Heart right ventricle (tissue), 16 donors: ENCODE data around the gene CD4. TPM values are rescaled to one million over a fixed set of nuclear protein-coding genes. Genes with fewer than 3 reads are reported as not detected.

Source experiments
- ATAC-seq, 8 donors: fragments of 200-7000 bp; cut with Tn5 transposase; one replicate each; pipeline ENCODE4 v1.9.1; 2020; ENCODE audit warnings: mild to moderate bottlenecking in 8 of 8, moderate library complexity in 8 of 8, moderate number of reproducible peaks in 1 of 8
- DNase-seq, 2 donors: peaks; one replicate each; pipeline ENCODE4 v3.0.0-alpha.2; 2020
- H3K27ac ChIP-seq, 10 donors: fragments of 200-600 bp; sonication (generic) in 2 of 10; one replicate each; pipeline versions ENCODE4 v1.5.0 to v1.8.0; 2020 to 2022; ENCODE audit warnings: mild to moderate bottlenecking in 3 of 10
- H3K27me3 ChIP-seq, 7 donors: fragments of 200-600 bp; one replicate each; pipeline ENCODE4 v1.8.0; 2021 to 2022; ENCODE audit warnings: mild to moderate bottlenecking in 2 of 7
- H3K36me3 ChIP-seq, 9 donors: fragments of 200-600 bp; sonication (generic) in 1 of 9; one replicate each; pipeline versions ENCODE4 v1.5.0 to v1.8.0; 2020 to 2022; ENCODE audit warnings: mild to moderate bottlenecking in 2 of 9
- H3K4me1 ChIP-seq, 9 donors: fragments of 200-600 bp; sonication (generic) in 1 of 9; one replicate each; pipeline versions ENCODE4 v1.5.0 to v1.8.0; 2020 to 2022; ENCODE audit warnings: mild to moderate bottlenecking in 4 of 9
- H3K4me3 ChIP-seq, 10 donors: fragments of 200-600 bp; sonication (generic) in 2 of 10; one replicate each; pipeline versions ENCODE4 v1.5.0 to v1.8.0; 2020 to 2022; ENCODE audit warnings: mild to moderate bottlenecking in 7 of 10, moderate library complexity in 2 of 10
- H3K9me3 ChIP-seq, 11 donors: fragments of 200-600 bp in 10 of 11; sonication (generic) in 2 of 11; one replicate each; pipeline versions ENCODE4 v1.5.0 to v1.8.0; 2013 to 2022; ENCODE audit warnings: mild to moderate bottlenecking in 2 of 11, control low read depth in 1 of 11, moderate library complexity in 1 of 11
- WGBS, 2 donors: extraction: QIAGEN DNeasy Blood & Tissue Kit; methylation state at CpG; one replicate each; pipeline ENCODE4 v1.1.7; 2013; ENCODE audit warnings: inconsistent platforms in 1 of 2; 5-methylcytosine and 5-hydroxymethylcytosine counted together
- intact Hi-C, 10 donors: fragments of 100-400 bp; cut with DNase I; formaldehyde crosslinking; loops; one replicate each; pipeline versions ENCODE4 v1.11.1 to v1.14.2; 2022
- polyA plus RNA-seq, 2 donors: library from polyadenylated mRNA; stranded (reverse); fragments of 200-250 nt; gene quantifications; one replicate each; pipeline ENCODE4 v1.2.3, GENCODE V29; 2013
- total RNA-seq, 10 donors: library from RNA; stranded (reverse); fragmentation: NEBNext Ultra II Directional in 3 of 10; extraction: Animal tissue kit (Norgen Biotek cat#: 25700) in 3 of 10; gene quantifications; one replicate each; pipeline versions ENCODE4 v1.2.1 to v1.2.4, GENCODE V29; 2021 to 2023
- TF ChIP-seq, protein P1 (sequence below), 9 donors: fragments of 200-600 bp; sonication (generic) in 2 of 9; IDR thresholded peaks; one replicate each; pipeline versions ENCODE4 v1.5.0 to v1.8.0; 2021 to 2022; ENCODE audit warnings: antibody characterized with exemption in 9 of 9, mild to moderate bottlenecking in 5 of 9, moderate library complexity in 1 of 9
- donor health status: Arrhythmogenic right ventricular cardiomyopathy.
- donor health status: ischemic (EF 13 %, LVEDD 7.1; RV severe dilation, severe dysfunction).
- donor health status: healthy with polysubstance abuse.
- donor health status: DM: no; HTN: yes; CAD: no.
- donor health status: DM: no; HTN: no; CAD: no.
- donor health status: ischemic (EF 25% LVEDD 6.9; RV normal size, moderate dysfunction).
- donor health status: ischemic (EF 25% LVEDD 5.7; RV mildly dilated, moderate dysfunction).
- donor health status: healthy.
- donor health status: DM: yes; HTN: yes; CAD: no.
- donor health status: Ischemic cardiomyopathy.
- donor health status: ischemic (EF 35%, LVEDD 5.7; RV mildly dilated, moderate dysfunction).
- donor health status: nonischemic (EF 11% LVEDD 7.7; RV severe dilation, severe dysfunction).
- donor health status: DM: yes; HTN: yes; CAD: no.
- donor health status: PGD.
- donor health status: ischemic (EF 29% LVEDD 5.4; RV normal size, mild dysfunction).
- donor health status: nonischemic (EF 23%, LVEDD 6.1; RV moderate dilation, normal function).

CD4 gene
- total and polyA plus RNA-seq, 12 donors, result 2.6 to 44.3 (median 4.2) TPM

DNA sequence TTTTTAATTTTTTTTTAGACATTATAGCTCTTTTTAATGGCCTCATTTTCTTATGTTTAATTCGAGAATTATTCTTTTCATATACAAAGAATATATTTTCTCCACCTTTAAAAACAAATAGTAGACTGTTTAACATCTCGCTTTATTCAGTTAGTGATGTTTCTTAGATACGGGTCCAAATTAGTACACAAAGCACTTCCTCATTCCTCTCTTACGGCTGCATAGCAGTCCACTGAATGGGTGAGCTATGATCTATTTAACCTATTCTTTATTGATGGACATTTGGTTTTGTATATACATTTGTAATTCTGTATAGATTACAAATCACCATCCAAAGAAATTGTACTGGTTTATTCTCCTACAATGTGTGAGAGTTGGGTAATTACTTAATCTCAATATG lies 24.0 kb downstream of the CD4 start:
- H3K9me3 ChIP-seq, result no peaks in the 10 kb centered on the region
- DNase-seq, result no peak
- no peak overlapping the region for H3K4me3 ChIP-seq
- peaks cover 0 to 13% (median 0%) of the 10 kb centered on the region in 7 donors for H3K27me3 ChIP-seq
- 69 to 77% methylated on average over 4 of the region's 4 CpGs for WGBS, 2 donors
- TF ChIP-seq, protein P1, sequence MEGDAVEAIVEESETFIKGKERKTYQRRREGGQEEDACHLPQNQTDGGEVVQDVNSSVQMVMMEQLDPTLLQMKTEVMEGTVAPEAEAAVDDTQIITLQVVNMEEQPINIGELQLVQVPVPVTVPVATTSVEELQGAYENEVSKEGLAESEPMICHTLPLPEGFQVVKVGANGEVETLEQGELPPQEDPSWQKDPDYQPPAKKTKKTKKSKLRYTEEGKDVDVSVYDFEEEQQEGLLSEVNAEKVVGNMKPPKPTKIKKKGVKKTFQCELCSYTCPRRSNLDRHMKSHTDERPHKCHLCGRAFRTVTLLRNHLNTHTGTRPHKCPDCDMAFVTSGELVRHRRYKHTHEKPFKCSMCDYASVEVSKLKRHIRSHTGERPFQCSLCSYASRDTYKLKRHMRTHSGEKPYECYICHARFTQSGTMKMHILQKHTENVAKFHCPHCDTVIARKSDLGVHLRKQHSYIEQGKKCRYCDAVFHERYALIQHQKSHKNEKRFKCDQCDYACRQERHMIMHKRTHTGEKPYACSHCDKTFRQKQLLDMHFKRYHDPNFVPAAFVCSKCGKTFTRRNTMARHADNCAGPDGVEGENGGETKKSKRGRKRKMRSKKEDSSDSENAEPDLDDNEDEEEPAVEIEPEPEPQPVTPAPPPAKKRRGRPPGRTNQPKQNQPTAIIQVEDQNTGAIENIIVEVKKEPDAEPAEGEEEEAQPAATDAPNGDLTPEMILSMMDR (IDR thresholded peaks at IDR 0.05), result no peak
- H3K4me1 ChIP-seq, result peaks cover 0 to 7% (median 0%) of the 10 kb centered on the region in 9 donors
- H3K36me3 ChIP-seq, result peaks cover 0 to 23% (median 0%) of the 10 kb centered on the region in 9 donors
- intact Hi-C loops, result no loop called here
- H3K27ac ChIP-seq, result no peak overlapping the region
- ATAC-seq, result no peak

DNA sequence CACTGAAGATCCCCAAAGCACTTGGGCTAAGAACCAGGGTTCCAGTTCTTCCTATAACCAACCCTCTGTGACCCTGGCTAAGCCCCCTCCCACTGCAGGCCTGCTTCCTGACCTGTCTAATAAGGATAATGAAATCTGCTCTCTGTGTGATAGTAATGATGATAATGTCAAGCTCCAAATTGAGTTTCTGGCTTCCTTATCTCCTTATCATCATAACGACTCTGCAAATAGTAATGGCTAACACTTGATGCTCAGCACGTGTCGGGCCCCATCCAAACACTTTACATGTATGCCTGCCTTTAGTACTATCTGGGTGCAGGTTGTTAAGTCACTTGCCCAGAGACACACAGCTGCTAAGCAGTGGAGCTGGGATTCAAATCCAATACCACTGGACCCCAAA lies 27.3 kb downstream of the CD4 start:
- intact Hi-C loops, result no loop called here
- ATAC-seq, result no peak
- DNase-seq, result no peak
- WGBS, 2 donors, result 64 to 75% methylated on average over 3 of the region's 3 CpGs
- H3K4me3 ChIP-seq, result no peak overlapping the region
- peaks cover 0 to 23% (median 5%) of the 10 kb centered on the region in 9 donors for H3K4me1 ChIP-seq
- H3K27ac ChIP-seq, result no peak overlapping the region
- peaks cover 0 to 26% (median 0%) of the 10 kb centered on the region in 9 donors for H3K36me3 ChIP-seq
- TF ChIP-seq, protein P1 (IDR thresholded peaks at IDR 0.05), result no peak
- H3K9me3 ChIP-seq, result no peaks in the 10 kb centered on the region
- peaks cover 0 to 13% (median 0%) of the 10 kb centered on the region in 7 donors for H3K27me3 ChIP-seq

- Histone ChIP-seq H3K27ac (no peak overlapping the region), H3K4me3 (no peak overlapping the region), H3K4me1 (peaks cover 3 to 28% (median 10%) of the 10 kb centered on the region in 9 donors), H3K36me3 (peaks cover 0 to 26% (median 0%) of the 10 kb centered on the region in 9 donors), H3K9me3 (no peaks in the 10 kb centered on the region), H3K27me3 (peaks cover 0 to 13% (median 2%) of the 10 kb centered on the region in 7 donors)
- TF ChIP-seq, protein P1 (IDR thresholded peaks at IDR 0.05), result no peak
- no peak for DNase-seq
- ATAC-seq, result no peak
- intact Hi-C loops, result no loop called here
- 93 to 96% methylated on average over 8 of the region's 8 CpGs for WGBS, 2 donors
These were observed 27.8 kb downstream of the CD4 start for GRCh38 chr12:6817098-6817497.

DNA sequence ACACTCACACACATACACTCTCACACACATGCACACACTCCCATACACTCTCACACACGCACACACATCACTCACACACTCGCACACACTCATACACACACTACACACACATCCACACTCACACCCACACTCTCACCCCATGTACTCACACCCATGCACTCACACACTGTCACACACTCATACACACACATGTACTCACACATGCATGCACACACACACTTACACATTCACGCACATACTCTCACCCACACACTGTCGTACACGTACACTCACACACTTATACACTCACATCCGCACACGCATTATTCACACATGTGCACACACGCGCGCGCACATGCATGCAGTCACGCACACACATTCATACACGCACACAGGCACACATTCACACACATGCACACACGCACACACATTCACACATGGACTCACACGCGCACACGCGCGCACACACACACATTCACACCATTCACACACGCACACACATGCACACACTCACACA lies 28.4 kb downstream of the CD4 start:
- intact Hi-C loops, result no loop called here
- WGBS, 2 donors, result 86 to 94% methylated on average over 20 of the region's 20 CpGs
- DNase-seq (no peak), ATAC-seq (no peak)
- H3K9me3 ChIP-seq, result no peaks in the 10 kb centered on the region
- H3K4me3 ChIP-seq, result no peak overlapping the region
- H3K36me3 ChIP-seq, result peaks cover 0 to 26% (median 0%) of the 10 kb centered on the region in 9 donors
- TF ChIP-seq, protein P1 (IDR thresholded peaks at IDR 0.05), result no peak
- no peak overlapping the region for H3K27ac ChIP-seq
- H3K4me1 ChIP-seq, result peaks cover 3 to 32% (median 16%) of the 10 kb centered on the region in 9 donors
- peaks cover 0 to 13% (median 4%) of the 10 kb centered on the region in 7 donors for H3K27me3 ChIP-seq
